ENCODE data around the gene PPP1R3C. TPM values are rescaled to one million over a fixed set of nuclear protein-coding genes. Genes with fewer than 3 reads are reported as not detected.

PPP1R3C gene
- total and polyA plus RNA-seq, 2 of the 4 experiments (the other 2 are of a cell fraction): 17.4 to 62.9 TPM

DNA sequence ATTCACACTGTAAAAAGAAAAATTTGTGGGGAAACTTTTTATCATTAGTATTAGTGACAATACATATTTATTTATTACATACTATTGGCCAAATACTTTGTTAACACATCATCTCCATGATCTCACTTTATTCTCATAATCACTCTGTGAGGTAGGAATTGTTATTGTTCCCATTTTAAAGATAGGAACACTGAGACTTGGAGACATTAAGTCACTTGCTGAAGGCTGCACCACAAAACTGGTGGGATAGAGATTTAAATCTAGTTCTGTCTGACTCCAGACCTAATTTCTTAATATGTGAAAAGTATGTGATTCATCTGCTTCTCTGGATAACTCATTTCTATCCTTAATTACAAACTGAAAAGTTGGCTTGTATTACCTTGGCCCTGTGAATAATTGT is 8.2 kb downstream of the PPP1R3C start:
- ChIA-PET CTCF (no interaction called here), POLR2A (ENCODE audit: unreplicated experiment) (no interaction called here)
- peaks cover 5% of the 10 kb centered on the region for H3K9me1 ChIP-seq (ENCODE audit: insufficient read depth, low read length)
- no peak overlapping the region for H2BK15ac ChIP-seq (ENCODE audit: low read depth, low read length)
- no peak overlapping the region for H2BK20ac ChIP-seq (ENCODE audit: low read depth, low read length)
- H3K27ac ChIP-seq (ENCODE audit: insufficient read depth, low read length): no peak overlapping the region
- TF ChIP-seq NFE2L2 (IDR thresholded peaks at IDR 0.05; ENCODE audit: low read depth, low read length) (no peak), CHD1 (IDR thresholded peaks at IDR 0.05; ENCODE audit: low read depth, low read length) (no peak), RFX5 (IDR thresholded peaks at IDR 0.05; ENCODE audit: low read depth, low read length) (no peak), CTCF (conservative IDR thresholded peaks at IDR 0.05; ENCODE audit: low read depth, low read length) (no peak), BHLHE40 (IDR thresholded peaks at IDR 0.05; ENCODE audit: low read depth, low read length) (no peak), MXI1 (IDR thresholded peaks at IDR 0.05; ENCODE audit: borderline replicate concordance, low read depth, low read length) (no peak), ELK1 (IDR thresholded peaks at IDR 0.05; ENCODE audit: borderline replicate concordance, low read depth, low read length) (no peak), MAFK (IDR thresholded peaks at IDR 0.05; ENCODE audit: low read depth, low read length) (no peak), RCOR1 (IDR thresholded peaks at IDR 0.05; ENCODE audit: insufficient replicate concordance, low read length) (no peak), CEBPB (IDR thresholded peaks at IDR 0.05; ENCODE audit: low read depth, low read length) (no peak), POLR2A (IDR thresholded peaks at IDR 0.05; ENCODE audit: low read depth, low read length) (no peak)
- TF ChIP-seq, protein P1, sequence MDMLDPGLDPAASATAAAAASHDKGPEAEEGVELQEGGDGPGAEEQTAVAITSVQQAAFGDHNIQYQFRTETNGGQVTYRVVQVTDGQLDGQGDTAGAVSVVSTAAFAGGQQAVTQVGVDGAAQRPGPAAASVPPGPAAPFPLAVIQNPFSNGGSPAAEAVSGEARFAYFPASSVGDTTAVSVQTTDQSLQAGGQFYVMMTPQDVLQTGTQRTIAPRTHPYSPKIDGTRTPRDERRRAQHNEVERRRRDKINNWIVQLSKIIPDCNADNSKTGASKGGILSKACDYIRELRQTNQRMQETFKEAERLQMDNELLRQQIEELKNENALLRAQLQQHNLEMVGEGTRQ (IDR thresholded peaks at IDR 0.05; ENCODE audit: low read depth, low read length): no peak
- no peak overlapping the region for H2AK9ac ChIP-seq (replicated peaks; ENCODE audit: low read depth, low read length, poor library complexity)
- no peak overlapping the region for H2BK120ac ChIP-seq (ENCODE audit: low read depth, low read length)
- no peak overlapping the region for H3K18ac ChIP-seq (ENCODE audit: low read depth, low read length)
- H3K4ac ChIP-seq (ENCODE audit: low read depth, low read length): no peak overlapping the region
- no peak overlapping the region for H2BK5ac ChIP-seq (ENCODE audit: low read depth, low read length, poor library complexity, severe bottlenecking)
- no peak overlapping the region for H3K23ac ChIP-seq (ENCODE audit: low read depth, low read length)
- H3K9ac ChIP-seq (ENCODE audit: low read depth, low read length): no peak overlapping the region
- H3K56ac ChIP-seq (ENCODE audit: extremely low read depth, insufficient read depth, low read length): no peak overlapping the region
- no peaks in the 10 kb centered on the region for H3K9me3 ChIP-seq (ENCODE audit: control insufficient read depth, insufficient read depth, low read length)
- no peak overlapping the region for H3K4me3 ChIP-seq (ENCODE audit: insufficient read depth, low read depth, low read length)
- DNase-seq (no peak), ATAC-seq (ENCODE audit: low read depth) (no peak)
- dilution Hi-C loops (cut with HindIII; ENCODE audit: low sequenced_read_pairs, unreplicated experiment) (no loop called here), in situ Hi-C loops (cut with MboI; ENCODE audit: low sequenced_read_pairs) (no loop called here), intact Hi-C loops (cut with micrococcal nuclease) (no loop called here)
- H4K91ac ChIP-seq (ENCODE audit: insufficient read depth, low read depth, low read length): no peak overlapping the region
- H3K4me1 ChIP-seq (ENCODE audit: control insufficient read depth, insufficient read depth, low read length): peaks cover 4% of the 10 kb centered on the region; the same call in 1 of the 2 replicates
- H4K20me1 ChIP-seq (ENCODE audit: insufficient read depth, low read length): peaks cover 14% of the 10 kb centered on the region
- H4K8ac ChIP-seq (ENCODE audit: low read depth in 2 of 2, low read length in 2 of 2): no peak overlapping the region
- no peak overlapping the region for H3K4me2 ChIP-seq (ENCODE audit: low read depth, low read length)
- H2AK5ac ChIP-seq (ENCODE audit: low read depth, low read length): no peak overlapping the region
- H3K14ac ChIP-seq (replicated peaks; ENCODE audit: low read depth, low read length): no peak overlapping the region
- H2AFZ ChIP-seq (replicated peaks; ENCODE audit: low read length, poor library complexity): no peak overlapping the region
- H3K36me3 ChIP-seq (ENCODE audit: control insufficient read depth, insufficient read depth, low read length): peaks cover 10% of the 10 kb centered on the region
- no peaks in the 10 kb centered on the region for H3K27me3 ChIP-seq (ENCODE audit: control insufficient read depth, insufficient read depth, low read length)
- no TSS peak for BruUV-seq (replicated peaks)
- H3K79me1 ChIP-seq (ENCODE audit: low read depth in 1 of 2, low read length in 2 of 2): peaks cover 5 to 14% of the 10 kb centered on the region in 2 experiments
- H4K5ac ChIP-seq (ENCODE audit: low read depth, low read length): no peak overlapping the region
